K562 (cell line): Measurements from ENCODE around the gene CCDC71L. TPM values are rescaled to one million over a fixed set of nuclear protein-coding genes. Genes with fewer than 3 reads are reported as not detected.
"Not testable (repeated sequence)": the region's sequence is repeated elsewhere in the genome, so short reads cannot be mapped to it uniquely, and the experiment has no call there.

Source experiments
- ATAC-seq: fragments of 200-7000 bp; cut with Tn5 transposase; 3 replicates; pipeline ENCODE4 v1.9.1; 2020; ENCODE audit warnings: moderate library complexity
- BruUV-seq: library from RNA; stranded (reverse); fragments of 400-500 nt; replicated peaks from 2 replicates; lab custom pipeline; 2021; lab: Mats Ljungman, UMichigan
- CTCF ChIA-PET: fragments of 300-600 bp; formaldehyde crosslinking; extraction: SDS; loops from one replicate; lab custom pipeline; 2021; ENCODE audit warnings: low intra/inter-chr PET ratio; lab: Yijun Ruan, JAX
- POLR2A ChIA-PET: fragments of 300-600, 350-650 bp; sonication (Branson Sonifier 250); formaldehyde crosslinking; extraction: SDS; loops from one replicate; lab custom pipeline; 2021; ENCODE audit warnings: antibody characterized with exemption, inconsistent platforms; lab: Yijun Ruan, JAX
- DNase-seq, 4 experiments: peaks; one replicate each; pipeline versions ENCODE4 v3.0.0 to v3.0.0-alpha.2; 2011 to 2018; ENCODE audit warnings: low spot score in 3 of 4, mixed read lengths in 3 of 4; ENCODE audit errors: extremely low read depth in 1 of 4
- FAIRE-seq: peaks from 2 replicates; lab custom pipeline; 2011; peaks lifted over from hg19 to GRCh38; lab: Jason Lieb, UNC
- H2AFZ ChIP-seq: 2 replicates; pipeline ENCODE4 v1.6.0; 2011; ENCODE audit warnings: low read depth, low read length, control low read depth, inconsistent platforms
- H3K27ac ChIP-seq: fragments of 200-600 bp; 3 replicates; pipeline ENCODE4 v1.8.0; 2011; ENCODE audit warnings: low read depth, mild to moderate bottlenecking, control low read depth, inconsistent platforms, low read length, moderate library complexity, mixed read lengths; ENCODE audit errors: extremely low read depth
- H3K27me3 ChIP-seq, 2 experiments: fragments of 300-600 bp in 1 of 2; 2 replicates in 1 of 2; 3 replicates in 1 of 2; pipeline versions ENCODE4 v1.6.0 to v1.8.0; 2011; ENCODE audit warnings: inconsistent platforms in 2 of 2, low read length in 2 of 2, mild to moderate bottlenecking in 1 of 2, mixed read lengths in 1 of 2, moderate library complexity in 1 of 2; ENCODE audit not compliant: control insufficient read depth in 2 of 2, insufficient read depth in 2 of 2
- H3K36me3 ChIP-seq: fragments of 300-600 bp; 3 replicates; pipeline ENCODE4 v1.8.0; 2011; ENCODE audit warnings: mild to moderate bottlenecking, low read length, inconsistent platforms; ENCODE audit not compliant: control insufficient read depth, insufficient read depth
- H3K4me1 ChIP-seq, 2 experiments: fragments of 200-600 bp in 1 of 2; replicated peaks in 1 of 2; 2 replicates in 1 of 2; 3 replicates in 1 of 2; pipeline versions ENCODE4 v1.5.1 to v1.8.0; 2011; ENCODE audit warnings: inconsistent platforms in 2 of 2, low read length in 2 of 2, mild to moderate bottlenecking in 1 of 2, mixed read lengths in 1 of 2, moderate library complexity in 1 of 2; ENCODE audit not compliant: control insufficient read depth in 2 of 2, insufficient read depth in 2 of 2
- H3K4me2 ChIP-seq: 2 replicates; pipeline ENCODE4 v1.6.1; 2011; ENCODE audit warnings: low read length, control low read depth, inconsistent platforms, mixed read lengths; ENCODE audit not compliant: insufficient read depth
- H3K4me3 ChIP-seq: fragments of 200-600 bp; sonication (generic), shearing (Covaris generic); 2 replicates; pipeline ENCODE4 v1.5.1; 2016; ENCODE audit warnings: control low read depth, inconsistent platforms
- H3K79me2 ChIP-seq: fragments of 200-600 bp; 3 replicates; pipeline ENCODE4 v1.8.0; 2011; ENCODE audit warnings: low read length, inconsistent platforms; ENCODE audit not compliant: control insufficient read depth, insufficient read depth
- H3K9ac ChIP-seq, 2 experiments: 2 replicates each; pipeline versions ENCODE4 v1.6.0 to v1.6.1; 2011; ENCODE audit warnings: low read depth in 2 of 2, low read length in 2 of 2, control low read depth in 1 of 2, inconsistent platforms in 1 of 2, mild to moderate bottlenecking in 1 of 2, mixed read lengths in 1 of 2; ENCODE audit not compliant: insufficient read depth in 1 of 2
- H3K9me1 ChIP-seq: one replicate; pipeline ENCODE4 v1.6.0; 2011; ENCODE audit warnings: inconsistent platforms, mild to moderate bottlenecking, low read length, moderate library complexity; ENCODE audit not compliant: control insufficient read depth, insufficient read depth
- H3K9me3 ChIP-seq: replicated peaks from 2 replicates; pipeline ENCODE4 v1.5.1; 2011; ENCODE audit warnings: low read depth, low read length, inconsistent platforms; ENCODE audit not compliant: control insufficient read depth, insufficient read depth
- H4K20me1 ChIP-seq: replicated peaks from 2 replicates; pipeline ENCODE4 v1.6.1; 2011; ENCODE audit warnings: low read length, inconsistent platforms, mixed read lengths; ENCODE audit not compliant: control insufficient read depth, insufficient read depth
- ATF1 ChIP-seq, 2 experiments: fragments of 450-650 bp in 1 of 2; IDR thresholded peaks; 2 replicates each; pipeline ENCODE4 v1.6.1; 2016; ENCODE audit warnings: missing compliant biosample characterization in 1 of 2, missing genetic modification characterization in 1 of 2
- ELF1 ChIP-seq: fragments of 200-800 bp; sonication (Bioruptor generic); IDR thresholded peaks from 2 replicates; pipeline ENCODE4 v1.6.1; 2016; ENCODE audit warnings: missing genetic modification characterization, missing compliant biosample characterization
- FOXA3 ChIP-seq, 2 experiments: fragments of 450-650 bp in 1 of 2; sonication (generic) in 1 of 2; formaldehyde crosslinking; IDR thresholded peaks in 1 of 2; conservative IDR thresholded peaks in 1 of 2; 2 replicates each; pipeline versions ENCODE4 v1.4.0 to v1.8.0; 2020 to 2022; ENCODE audit warnings: mild to moderate bottlenecking in 2 of 2, missing genetic modification reagents in 1 of 2
- POLR2G ChIP-seq: fragments of 200-400 bp; formaldehyde crosslinking; IDR thresholded peaks from 2 replicates; pipeline ENCODE4 v1.6.1; 2017; ENCODE audit warnings: low read depth, mild to moderate bottlenecking, antibody characterized with exemption, low read length, moderate library complexity
- RUNX1 ChIP-seq: sonication (generic); IDR thresholded peaks from 2 replicates; pipeline ENCODE4 v1.6.1; 2016; ENCODE audit warnings: antibody characterized with exemption, low read depth
- TEAD1 ChIP-seq, 2 experiments: fragments of 450-650 bp in 1 of 2; sonication (generic) in 1 of 2; formaldehyde crosslinking; IDR thresholded peaks; 2 replicates each; pipeline versions ENCODE4 v1.4.0 to v1.8.0; 2020 to 2022; ENCODE audit warnings: mild to moderate bottlenecking in 2 of 2, missing genetic modification reagents in 1 of 2
- TRIM24 ChIP-seq, 2 experiments: fragments of 450-650 bp; IDR thresholded peaks; 2 replicates each; pipeline ENCODE4 v1.6.1; 2016
- ZNF121 ChIP-seq: sonication (generic); formaldehyde crosslinking; conservative IDR thresholded peaks from 2 replicates; pipeline ENCODE4 v1.8.0; 2022; ENCODE audit warnings: missing genetic modification reagents
- ZNF23 ChIP-seq: fragments of 250-450 bp; sonication (Bioruptor Pico); IDR thresholded peaks from 2 replicates; pipeline ENCODE4 v1.4.0; 2020; ENCODE audit warnings: mild to moderate bottlenecking
- ZNF354B ChIP-seq: fragments of 250-450 bp; sonication (Bioruptor Pico); IDR thresholded peaks from 2 replicates; pipeline ENCODE4 v1.4.0; 2020
- ZNF507 ChIP-seq: conservative IDR thresholded peaks from 2 replicates; pipeline ENCODE4 v1.6.1; 2017; ENCODE audit warnings: missing genetic modification characterization, missing compliant biosample characterization
- WGBS: fragments of 100-300 bp; shearing (Covaris generic); methylation state at CpG from one replicate; pipeline ENCODE4 v1.1.6; 2016; ENCODE audit warnings: low coverage, mixed read lengths; ENCODE audit not compliant: insufficient coverage; ENCODE audit errors: missing lambda C conversion rate; 5-methylcytosine and 5-hydroxymethylcytosine counted together
- in situ Hi-C: fragments of 300-500 bp; cut with MboI; formaldehyde crosslinking; loops from 4 replicates; pipeline ENCODE4 v1.15.0; 2018; ENCODE audit warnings: inconsistent platforms, mixed read lengths
- intact Hi-C: fragments of 100-400 bp; cut with micrococcal nuclease; formaldehyde crosslinking; loops from 2 replicates; pipeline ENCODE4 v1.14.2; 2022
- polyA plus RNA-seq, 8 experiments: library from polyadenylated mRNA; depleted of rRNA in 4 of 8; stranded (reverse) in 5 of 8; unstranded in 3 of 8; fragments of >200 nt; fragmentation: Nextera tagmentation in 2 of 8; fragmentation: Illumina TruSeq in 1 of 8; extraction: Ambion mirVana in 2 of 8; extraction: Trizol in 1 of 8; gene quantifications; 2 replicates each; pipeline versions ENCODE4 v1.2.1 to v1.2.3, GENCODE V29; 2011 to 2014; ENCODE audit warnings: inconsistent platforms in 1 of 8, missing spikeins in 1 of 8
- total RNA-seq, 7 experiments: library from RNA; depleted of rRNA in 6 of 7; stranded (reverse); fragments of >200 nt in 6 of 7; fragmentation: Illumina TruSeq in 2 of 7; extraction: Trizol in 2 of 7; gene quantifications; 2 replicates each; pipeline versions ENCODE4 v1.2.1 to v1.2.3, GENCODE V29; 2011 to 2021; ENCODE audit warnings: low replicate concordance in 1 of 7
- TF ChIP-seq, protein P1 (sequence below): fragments of 450-650 bp; IDR thresholded peaks from 2 replicates; pipeline ENCODE4 v1.6.1; 2018; ENCODE audit warnings: mild to moderate bottlenecking, low read depth; ENCODE audit not compliant: partially characterized antibody
- TF ChIP-seq, protein P2 (sequence below): fragments of 250-450 bp; sonication (Bioruptor Pico); IDR thresholded peaks from 2 replicates; pipeline ENCODE4 v1.4.0; 2020; ENCODE audit warnings: mild to moderate bottlenecking

Gene CCDC71L
- total and polyA plus RNA-seq, 9 of the 15 experiments (the other 6 are each of a cell fraction or from before 2014, with no cell fraction given) = 5.7 to 108 (median 25.4) TPM

DNA sequence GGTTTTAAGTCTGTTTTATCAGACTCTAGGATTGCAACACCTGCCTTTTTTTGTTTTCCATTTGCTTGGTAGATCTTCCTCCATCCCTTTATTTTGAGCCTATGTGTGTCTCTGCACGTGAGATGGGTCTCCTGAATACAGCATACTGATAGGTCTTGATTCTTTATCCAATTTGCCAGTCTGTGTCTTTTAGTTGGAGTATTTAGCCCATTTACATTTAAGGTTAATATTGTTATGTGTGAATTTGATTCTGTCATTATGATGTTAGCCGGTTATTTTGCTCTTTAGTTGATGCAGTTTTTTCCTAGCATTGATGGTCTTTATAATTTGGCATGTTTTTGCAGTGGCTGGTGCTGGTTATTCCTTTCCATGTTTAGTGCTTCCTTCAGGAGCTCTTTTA lies 27.2 kb upstream of the CCDC71L start:
- in situ Hi-C loops, intact Hi-C loops, H3K9ac ChIP-seq, H3K4me3 ChIP-seq, ATAC-seq, H3K36me3 ChIP-seq, FAIRE-seq, H3K27me3 ChIP-seq, DNase-seq, H3K27ac ChIP-seq, H4K20me1 ChIP-seq, H3K79me2 ChIP-seq, H3K9me1 ChIP-seq, CTCF ChIA-PET, H3K4me1 ChIP-seq, POLR2A ChIA-PET, H3K4me2 ChIP-seq, H2AFZ ChIP-seq, BruUV-seq, H3K9me3 ChIP-seq: not testable (repeated sequence)
- WGBS = 27% methylated on average over 2 of the region's 2 CpGs
- TF ChIP-seq TRIM24 (IDR thresholded peaks at IDR 0.05) (peak in 1 of 2 experiments; percentile 18; a peak in 1 of 4 replicates), ZNF354B (CRISPR knock-in tag) (peak; percentile 95), ZNF507 (tag) (peak; percentile 99)
- TF ChIP-seq, protein P1, sequence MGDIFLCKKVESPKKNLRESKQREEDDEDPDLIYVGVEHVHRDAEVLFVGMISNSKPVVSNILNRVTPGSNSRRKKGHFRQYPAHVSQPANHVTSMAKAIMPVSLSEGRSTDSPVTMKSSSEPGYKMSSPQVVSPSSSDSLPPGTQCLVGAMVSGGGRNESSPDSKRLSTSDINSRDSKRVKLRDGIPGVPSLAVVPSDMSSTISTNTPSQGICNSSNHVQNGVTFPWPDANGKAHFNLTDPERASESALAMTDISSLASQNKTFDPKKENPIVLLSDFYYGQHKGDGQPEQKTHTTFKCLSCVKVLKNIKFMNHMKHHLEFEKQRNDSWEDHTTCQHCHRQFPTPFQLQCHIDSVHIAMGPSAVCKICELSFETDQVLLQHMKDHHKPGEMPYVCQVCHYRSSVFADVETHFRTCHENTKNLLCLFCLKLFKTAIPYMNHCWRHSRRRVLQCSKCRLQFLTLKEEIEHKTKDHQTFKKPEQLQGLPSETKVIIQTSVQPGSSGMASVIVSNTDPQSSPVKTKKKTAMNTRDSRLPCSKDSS = peak; percentile 24

DNA sequence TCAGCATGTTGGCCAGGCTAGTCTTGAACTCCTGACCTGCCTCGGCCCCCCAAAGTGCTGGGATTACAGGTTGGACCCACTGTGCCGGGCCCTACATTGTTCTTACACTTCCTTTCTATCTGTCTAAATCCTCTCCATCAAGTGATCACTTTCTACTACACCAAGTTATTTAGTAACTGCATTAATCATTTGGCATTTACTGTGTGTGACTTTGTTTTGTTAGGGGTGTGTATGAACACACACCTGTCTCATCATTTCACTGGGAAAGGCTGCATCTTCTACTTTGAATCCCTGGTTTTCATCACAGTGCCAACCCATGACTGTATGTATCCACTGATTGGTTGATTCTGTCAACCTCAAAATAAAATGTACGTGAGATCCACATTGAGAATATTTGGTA lies 23.0 kb upstream of the CCDC71L start:
- ATAC-seq (no peak), DNase-seq (no peak)
- in situ Hi-C loops = no loop called here
- H3K9me1 ChIP-seq = no peaks in the 10 kb centered on the region
- CTCF ChIA-PET = interaction anchor here (0.6 kb wide), 1 partner anchor 27 kb away, joined by 3 read pairs; no protein-coding TSS in a partner anchor
- H3K79me2 ChIP-seq = no peaks in the 10 kb centered on the region
- H2AFZ ChIP-seq = no peak overlapping the region
- H3K27me3 ChIP-seq = no peaks in the 10 kb centered on the region
- TF ChIP-seq FOXA3 (CRISPR knock-in tag; conservative IDR thresholded peaks at IDR 0.05 in 1 of 2, IDR thresholded peaks at IDR 0.05 in 1 of 2) (no peak), POLR2G (no peak), RUNX1 (no peak), TEAD1 (CRISPR knock-in tag; IDR thresholded peaks at IDR 0.05) (no peak), ZNF121 (CRISPR knock-in tag) (no peak), ZNF23 (CRISPR knock-in tag) (no peak), ATF1 (CRISPR knock-in tag; IDR thresholded peaks at IDR 0.05) (no peak), ATF1 (tag; IDR thresholded peaks at IDR 0.05) (no peak), ELF1 (no peak)
- TF ChIP-seq, protein P2, sequence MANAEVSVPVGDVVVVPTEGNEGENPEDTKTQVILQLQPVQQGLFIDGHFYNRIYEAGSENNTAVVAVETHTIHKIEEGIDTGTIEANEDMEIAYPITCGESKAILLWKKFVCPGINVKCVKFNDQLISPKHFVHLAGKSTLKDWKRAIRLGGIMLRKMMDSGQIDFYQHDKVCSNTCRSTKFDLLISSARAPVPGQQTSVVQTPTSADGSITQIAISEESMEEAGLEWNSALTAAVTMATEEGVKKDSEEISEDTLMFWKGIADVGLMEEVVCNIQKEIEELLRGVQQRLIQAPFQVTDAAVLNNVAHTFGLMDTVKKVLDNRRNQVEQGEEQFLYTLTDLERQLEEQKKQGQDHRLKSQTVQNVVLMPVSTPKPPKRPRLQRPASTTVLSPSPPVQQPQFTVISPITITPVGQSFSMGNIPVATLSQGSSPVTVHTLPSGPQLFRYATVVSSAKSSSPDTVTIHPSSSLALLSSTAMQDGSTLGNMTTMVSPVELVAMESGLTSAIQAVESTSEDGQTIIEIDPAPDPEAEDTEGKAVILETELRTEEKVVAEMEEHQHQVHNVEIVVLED (CRISPR knock-in tag) = no peak
- TF ChIP-seq, all 486 proteins: peak for 0
- Histone ChIP-seq H3K4me1 (peaks cover 4 to 15% of the 10 kb centered on the region in 2 experiments; a peak in 4 of 5 replicates), H3K27ac (no peak overlapping the region), H3K4me3 (no peak overlapping the region), H3K36me3 (no peaks in the 10 kb centered on the region), H4K20me1 (no peaks in the 10 kb centered on the region), H3K9me3 (no peaks in the 10 kb centered on the region), H3K4me2 (no peak overlapping the region), H3K9ac (no peak overlapping the region)
- intact Hi-C loops = no loop called here
- 80% methylated on average over 3 of the region's 3 CpGs for WGBS
- no peak for FAIRE-seq
- no TSS peak for BruUV-seq
- POLR2A ChIA-PET = no interaction called here
